ENCODE data around the gene WDR43.

GRCh38 chr2:28902584-28902983, 8.1 kb downstream of the WDR43 start:
- TF ChIP-seq CTCF (IDR thresholded peaks at IDR 0.05) (no peak), RAD21 (IDR thresholded peaks at IDR 0.05; ENCODE audit: low read length) (no peak), RCOR1 (IDR thresholded peaks at IDR 0.05; ENCODE audit: low read length) (no peak), MAX (IDR thresholded peaks at IDR 0.05; ENCODE audit: low read depth) (no peak), USF2 (IDR thresholded peaks at IDR 0.05; ENCODE audit: borderline replicate concordance, low read depth, low read length) (no peak), PBX3 (IDR thresholded peaks at IDR 0.05) (no peak), MXI1 (IDR thresholded peaks at IDR 0.05; ENCODE audit: low read depth, low read length) (no peak), SMC3 (IDR thresholded peaks at IDR 0.05; ENCODE audit: low read depth, low read length) (no peak), USF1 (IDR thresholded peaks at IDR 0.05; ENCODE audit: borderline replicate concordance, low read depth) (no peak), FOSL2 (IDR thresholded peaks at IDR 0.05; ENCODE audit: borderline replicate concordance, low read depth) (no peak), SIN3A (IDR thresholded peaks at IDR 0.05; ENCODE audit: borderline replicate concordance, low read depth, low read length) (no peak), TEAD4 (IDR thresholded peaks at IDR 0.05; ENCODE audit: borderline replicate concordance, insufficient read depth) (no peak)
